ENCODE results near the gene ITGB5. TPM values are rescaled to one million over a fixed set of nuclear protein-coding genes. Genes with fewer than 3 reads are reported as not detected.

Gene ITGB5
- total RNA-seq, 1 experiment from 2014 or later, result 116 TPM

DNA sequence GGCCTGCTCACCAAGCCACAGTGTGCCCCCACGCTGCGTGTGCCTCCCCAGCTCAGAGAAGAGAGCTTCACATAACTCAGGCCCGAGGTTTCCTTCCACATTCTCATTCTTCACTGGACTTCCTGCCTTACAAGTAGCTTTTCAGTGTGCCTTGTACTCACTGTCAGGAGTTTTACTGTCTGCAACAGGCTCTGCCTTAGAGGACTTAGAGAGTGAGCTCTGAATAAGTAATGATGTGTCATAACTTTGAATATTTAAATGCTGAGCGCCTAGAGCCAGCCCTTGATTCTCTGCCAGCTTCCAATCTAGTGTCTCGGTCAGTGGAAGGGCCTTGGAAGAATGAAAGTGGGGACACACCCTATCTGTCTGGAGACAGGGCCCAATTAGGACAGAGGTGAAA, 41.8 kb downstream of the ITGB5 start:
- DNase-seq (ENCODE audit: low spot score), result peak; percentile 76
- intact Hi-C loops (cut with micrococcal nuclease; ENCODE audit: unreplicated experiment), result no loop called here
- H3K4me3 ChIP-seq (ENCODE audit: low read depth, low read length, poor library complexity, severe bottlenecking), result no peak overlapping the region
- H3K9me3 ChIP-seq (ENCODE audit: low read depth, low read length, poor library complexity, severe bottlenecking), result no peaks in the 10 kb centered on the region
- TF ChIP-seq EZH2 (IDR thresholded peaks at IDR 0.05; ENCODE audit: borderline replicate concordance, low read depth, low read length, poor library complexity, severe bottlenecking), result no peak
- TF ChIP-seq, protein P1, sequence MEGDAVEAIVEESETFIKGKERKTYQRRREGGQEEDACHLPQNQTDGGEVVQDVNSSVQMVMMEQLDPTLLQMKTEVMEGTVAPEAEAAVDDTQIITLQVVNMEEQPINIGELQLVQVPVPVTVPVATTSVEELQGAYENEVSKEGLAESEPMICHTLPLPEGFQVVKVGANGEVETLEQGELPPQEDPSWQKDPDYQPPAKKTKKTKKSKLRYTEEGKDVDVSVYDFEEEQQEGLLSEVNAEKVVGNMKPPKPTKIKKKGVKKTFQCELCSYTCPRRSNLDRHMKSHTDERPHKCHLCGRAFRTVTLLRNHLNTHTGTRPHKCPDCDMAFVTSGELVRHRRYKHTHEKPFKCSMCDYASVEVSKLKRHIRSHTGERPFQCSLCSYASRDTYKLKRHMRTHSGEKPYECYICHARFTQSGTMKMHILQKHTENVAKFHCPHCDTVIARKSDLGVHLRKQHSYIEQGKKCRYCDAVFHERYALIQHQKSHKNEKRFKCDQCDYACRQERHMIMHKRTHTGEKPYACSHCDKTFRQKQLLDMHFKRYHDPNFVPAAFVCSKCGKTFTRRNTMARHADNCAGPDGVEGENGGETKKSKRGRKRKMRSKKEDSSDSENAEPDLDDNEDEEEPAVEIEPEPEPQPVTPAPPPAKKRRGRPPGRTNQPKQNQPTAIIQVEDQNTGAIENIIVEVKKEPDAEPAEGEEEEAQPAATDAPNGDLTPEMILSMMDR (conservative IDR thresholded peaks at IDR 0.05; ENCODE audit: low read depth, low read length), result no peak
- CTCF ChIA-PET, result no interaction called here
- peaks cover 33% of the 10 kb centered on the region for H3K36me3 ChIP-seq (ENCODE audit: insufficient read depth, low read length, poor library complexity, severe bottlenecking)
- no peaks in the 10 kb centered on the region for H3K27me3 ChIP-seq (replicated peaks; ENCODE audit: insufficient read depth, low read depth, low read length, poor library complexity)
- peak overlapping the region; percentile 49 for H3K27ac ChIP-seq (ENCODE audit: low read depth, low read length, poor library complexity, severe bottlenecking)
- peaks cover 43% of the 10 kb centered on the region for H3K4me1 ChIP-seq (ENCODE audit: insufficient read depth, low read length, poor library complexity, severe bottlenecking)
- POLR2A ChIA-PET (ENCODE audit: low non-redundant PET), result interaction anchor here (0.6 kb wide), 1 partner anchor 11 kb away, joined by 3 read pairs; no protein-coding TSS in a partner anchor
- BruUV-seq (replicated peaks), result no TSS peak

DNA sequence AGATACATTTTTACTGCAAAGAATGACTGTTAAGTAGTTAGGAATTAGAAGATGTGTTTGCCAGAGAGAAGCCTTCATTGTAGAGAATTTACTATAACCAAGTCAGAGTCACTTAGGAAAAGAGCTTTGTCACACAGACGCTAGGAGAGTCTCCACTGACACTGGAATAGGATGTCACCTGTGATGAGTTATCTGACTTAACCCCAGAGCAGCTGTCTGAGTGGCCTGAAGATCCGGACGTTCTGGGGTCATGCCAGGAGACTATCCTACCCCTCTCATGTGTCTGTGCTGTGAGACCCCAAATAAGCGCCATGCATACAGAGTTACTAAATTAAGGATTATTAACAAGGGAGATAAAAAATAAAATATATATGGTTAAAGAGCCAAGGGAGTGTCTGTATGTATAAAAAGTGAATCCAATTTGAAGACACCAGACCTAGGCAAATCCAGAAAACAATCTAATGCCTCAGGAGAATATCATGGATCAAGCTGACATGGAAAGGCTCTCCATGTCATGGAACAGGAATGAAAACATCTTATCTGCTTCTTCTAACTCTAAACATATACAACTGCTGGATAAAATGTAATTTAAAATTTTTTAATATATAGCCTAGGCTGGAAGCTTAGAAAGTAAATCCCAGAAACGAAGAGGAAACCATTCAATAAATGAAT, 43.5 kb downstream of the ITGB5 start:
- no peaks in the 10 kb centered on the region for H3K27me3 ChIP-seq (replicated peaks; ENCODE audit: insufficient read depth, low read depth, low read length, poor library complexity)
- ChIA-PET CTCF (no interaction called here), POLR2A (ENCODE audit: low non-redundant PET) (no interaction called here)
- H3K27ac ChIP-seq (ENCODE audit: low read depth, low read length, poor library complexity, severe bottlenecking), result no peak overlapping the region
- TF ChIP-seq, protein P1 (conservative IDR thresholded peaks at IDR 0.05; ENCODE audit: low read depth, low read length), result no peak
- no peak for TF ChIP-seq EZH2 (IDR thresholded peaks at IDR 0.05; ENCODE audit: borderline replicate concordance, low read depth, low read length, poor library complexity, severe bottlenecking)
- H3K4me3 ChIP-seq (ENCODE audit: low read depth, low read length, poor library complexity, severe bottlenecking), result no peak overlapping the region
- DNase-seq (ENCODE audit: low spot score), result no peak
- BruUV-seq (replicated peaks), result no TSS peak
- H3K9me3 ChIP-seq (ENCODE audit: low read depth, low read length, poor library complexity, severe bottlenecking), result no peaks in the 10 kb centered on the region
- H3K36me3 ChIP-seq (ENCODE audit: insufficient read depth, low read length, poor library complexity, severe bottlenecking), result peaks cover 40% of the 10 kb centered on the region
- peaks cover 29% of the 10 kb centered on the region for H3K4me1 ChIP-seq (ENCODE audit: insufficient read depth, low read length, poor library complexity, severe bottlenecking)
- intact Hi-C loops (cut with micrococcal nuclease; ENCODE audit: unreplicated experiment), result no loop called here

GRCh38 chr3:124843047-124843446, 44.1 kb downstream of the ITGB5 start:
- Histone ChIP-seq H3K4me3 (ENCODE audit: low read depth, low read length, poor library complexity, severe bottlenecking) (no peak overlapping the region), H3K27ac (ENCODE audit: low read depth, low read length, poor library complexity, severe bottlenecking) (no peak overlapping the region), H3K36me3 (ENCODE audit: insufficient read depth, low read length, poor library complexity, severe bottlenecking) (peaks cover 35% of the 10 kb centered on the region), H3K9me3 (ENCODE audit: low read depth, low read length, poor library complexity, severe bottlenecking) (no peaks in the 10 kb centered on the region), H3K4me1 (ENCODE audit: insufficient read depth, low read length, poor library complexity, severe bottlenecking) (peaks cover 25% of the 10 kb centered on the region), H3K27me3 (replicated peaks; ENCODE audit: insufficient read depth, low read depth, low read length, poor library complexity) (no peaks in the 10 kb centered on the region)
- POLR2A ChIA-PET (ENCODE audit: low non-redundant PET), result no interaction called here
- CTCF ChIA-PET, result no interaction called here
- intact Hi-C loops (cut with micrococcal nuclease; ENCODE audit: unreplicated experiment), result no loop called here
- no TSS peak for BruUV-seq (replicated peaks)
- DNase-seq (ENCODE audit: low spot score), result no peak
- no peak for TF ChIP-seq EZH2 (IDR thresholded peaks at IDR 0.05; ENCODE audit: borderline replicate concordance, low read depth, low read length, poor library complexity, severe bottlenecking)
- TF ChIP-seq, protein P1 (conservative IDR thresholded peaks at IDR 0.05; ENCODE audit: low read depth, low read length), result no peak
